HL-60 (cell line): ENCODE measurements around the gene OR6F1.

ENCODE experiments used
- CTCF ChIP-seq: IDR thresholded peaks from one replicate; pipeline ENCODE4 v1.5.1; 2011; ENCODE audit warnings: low read length, control low read depth, inconsistent platforms; ENCODE audit not compliant: insufficient read depth
- POLR2AphosphoS5 ChIP-seq: IDR thresholded peaks from 2 replicates; pipeline ENCODE4 v1.6.1; 2012; ENCODE audit warnings: low read depth

DNA sequence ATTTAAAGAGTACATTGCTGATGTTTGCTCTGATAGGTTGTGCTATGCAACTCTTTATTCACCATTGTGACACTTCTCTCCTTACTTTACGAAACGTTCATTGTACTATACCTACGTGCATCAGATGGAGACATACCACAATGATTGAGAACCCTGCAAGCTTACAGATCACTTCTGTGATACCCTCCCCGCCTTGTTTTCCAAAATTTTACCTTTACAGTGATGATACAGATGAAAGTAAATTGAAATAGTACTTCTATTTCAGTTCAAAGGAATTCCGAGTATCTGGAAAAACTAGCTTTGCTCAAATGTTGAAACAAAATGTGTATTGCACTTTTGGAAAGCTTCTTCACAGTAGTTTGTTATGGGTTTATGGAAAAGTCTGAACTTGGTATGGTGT, 25.3 kb upstream of the OR6F1 start:
- TF ChIP-seq CTCF (no peak), POLR2AphosphoS5 (no peak)
